Ishikawa (cell line): ENCODE results near the gene HS3ST6.

Experiments used
- FOXM1 ChIP-seq: IDR thresholded peaks from 2 replicates; pipeline ENCODE4 v1.6.1; 2012; ENCODE audit warnings: low read depth, borderline replicate concordance
- MAX ChIP-seq: IDR thresholded peaks from 2 replicates; pipeline ENCODE4 v1.6.1; 2012
- TAF1 ChIP-seq: IDR thresholded peaks from 2 replicates; pipeline ENCODE4 v1.6.1; 2012; ENCODE audit warnings: low read depth, mild to moderate bottlenecking
- YY1 ChIP-seq: IDR thresholded peaks from 2 replicates; pipeline ENCODE4 v1.6.1; 2012; ENCODE audit warnings: low read depth

- TF ChIP-seq YY1 = peak; percentile 80
- TF ChIP-seq FOXM1 = no peak
- TF ChIP-seq MAX = peak; percentile 68; the same call in 1 of the 2 replicates
- peak; percentile 83 for TF ChIP-seq TAF1
These were observed 41.2 kb upstream of the HS3ST6 start, which contains the start of gene NDUFB10 for GRCh38 chr16:1959269-1960039.
